ENCODE measurements around the gene RANBP1. TPM values are rescaled to one million over a fixed set of nuclear protein-coding genes. Genes with fewer than 3 reads are reported as not detected.

RANBP1 gene
- total and polyA plus RNA-seq, 9 of the 15 experiments (the other 6 are each of a cell fraction or from before 2014, with no cell fraction given) = 162 to 2,891 (median 1,289) TPM

DNA sequence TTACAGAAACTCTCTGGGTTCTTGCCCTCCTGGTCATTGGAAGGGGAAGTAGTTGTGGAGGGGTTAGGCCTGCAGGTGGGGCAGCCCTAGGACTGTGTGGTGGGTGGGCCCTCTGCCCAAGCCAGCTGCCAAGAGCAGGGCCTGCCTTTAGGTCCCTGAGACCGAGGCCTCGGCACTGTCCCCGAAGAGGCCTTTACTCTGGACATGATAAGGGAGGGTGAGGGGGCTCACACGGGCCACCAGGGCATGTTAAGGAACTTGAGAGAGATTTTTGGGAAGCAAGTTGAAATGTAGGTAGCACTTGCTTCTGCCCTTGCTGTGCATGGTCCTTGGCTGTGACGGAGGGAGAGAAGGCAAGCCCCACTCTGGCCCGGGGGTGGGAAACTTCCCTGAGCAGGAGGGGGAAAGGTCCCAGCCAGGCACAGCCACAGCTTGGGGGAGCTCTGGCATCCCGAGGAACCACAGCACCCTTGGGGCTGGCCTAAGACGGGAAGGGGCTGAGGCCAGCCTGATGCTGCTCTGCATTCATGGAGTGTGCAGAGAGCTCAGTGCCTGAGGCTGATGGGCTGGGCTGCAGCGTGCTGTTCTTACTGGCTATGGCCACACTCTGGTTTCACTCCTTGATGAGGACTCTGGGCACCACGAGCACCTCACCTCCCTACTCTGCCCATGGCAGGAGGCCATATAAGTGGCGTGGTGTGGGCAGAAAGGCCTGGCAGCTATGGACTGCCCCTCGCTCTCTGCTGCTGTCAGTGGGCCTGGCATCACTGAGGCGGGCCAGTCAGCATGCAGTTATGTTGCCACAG, 7.8 kb upstream of the RANBP1 start (continued):
- TF ChIP-seq MAZ (CRISPR knock-in tag; conservative IDR thresholded peaks at IDR 0.05 in 1 of 2, IDR thresholded peaks at IDR 0.05 in 1 of 2) (0 out of 4 replicates have a peak, but pooled peaks of 1 of the 2 experiments have one; percentile 31), WHSC1 (IDR thresholded peaks at IDR 0.05; ENCODE audit: low read length) (peak; percentile 34), RCOR1 (IDR thresholded peaks at IDR 0.05; ENCODE audit: borderline replicate concordance in 1 of 2, low read depth in 2 of 2, low read length in 2 of 2) (no peak), ZNF561 (CRISPR knock-in tag; conservative IDR thresholded peaks at IDR 0.05) (no peak), PHB (CRISPR knock-in tag; IDR thresholded peaks at IDR 0.05) (0 out of 2 replicates have a peak, but pooled peaks have one; percentile 16), KLF1 (tag; IDR thresholded peaks at IDR 0.05) (peak; percentile 39; the same call in 1 of the 2 replicates), SIRT6 (IDR thresholded peaks at IDR 0.05; ENCODE audit: low read depth, low read length) (peak; percentile 61), SUPT5H (IDR thresholded peaks at IDR 0.05) (peak; percentile 21; the same call in 1 of the 2 replicates), ELF2 (CRISPR knock-in tag; IDR thresholded peaks at IDR 0.05) (no peak), HDAC6 (IDR thresholded peaks at IDR 0.05; ENCODE audit: low read depth, low read length) (0 out of 2 replicates have a peak, but pooled peaks have one; percentile 52), POLR2G (IDR thresholded peaks at IDR 0.05; ENCODE audit: low read depth, low read length) (peak; percentile 79)
- TF ChIP-seq, protein P1, sequence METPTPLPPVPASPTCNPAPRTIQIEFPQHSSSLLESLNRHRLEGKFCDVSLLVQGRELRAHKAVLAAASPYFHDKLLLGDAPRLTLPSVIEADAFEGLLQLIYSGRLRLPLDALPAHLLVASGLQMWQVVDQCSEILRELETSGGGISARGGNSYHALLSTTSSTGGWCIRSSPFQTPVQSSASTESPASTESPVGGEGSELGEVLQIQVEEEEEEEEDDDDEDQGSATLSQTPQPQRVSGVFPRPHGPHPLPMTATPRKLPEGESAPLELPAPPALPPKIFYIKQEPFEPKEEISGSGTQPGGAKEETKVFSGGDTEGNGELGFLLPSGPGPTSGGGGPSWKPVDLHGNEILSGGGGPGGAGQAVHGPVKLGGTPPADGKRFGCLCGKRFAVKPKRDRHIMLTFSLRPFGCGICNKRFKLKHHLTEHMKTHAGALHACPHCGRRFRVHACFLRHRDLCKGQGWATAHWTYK (CRISPR knock-in tag; IDR thresholded peaks at IDR 0.05) = peak; percentile 66; the same call in 1 of the 2 replicates
- TF ChIP-seq, protein P2, sequence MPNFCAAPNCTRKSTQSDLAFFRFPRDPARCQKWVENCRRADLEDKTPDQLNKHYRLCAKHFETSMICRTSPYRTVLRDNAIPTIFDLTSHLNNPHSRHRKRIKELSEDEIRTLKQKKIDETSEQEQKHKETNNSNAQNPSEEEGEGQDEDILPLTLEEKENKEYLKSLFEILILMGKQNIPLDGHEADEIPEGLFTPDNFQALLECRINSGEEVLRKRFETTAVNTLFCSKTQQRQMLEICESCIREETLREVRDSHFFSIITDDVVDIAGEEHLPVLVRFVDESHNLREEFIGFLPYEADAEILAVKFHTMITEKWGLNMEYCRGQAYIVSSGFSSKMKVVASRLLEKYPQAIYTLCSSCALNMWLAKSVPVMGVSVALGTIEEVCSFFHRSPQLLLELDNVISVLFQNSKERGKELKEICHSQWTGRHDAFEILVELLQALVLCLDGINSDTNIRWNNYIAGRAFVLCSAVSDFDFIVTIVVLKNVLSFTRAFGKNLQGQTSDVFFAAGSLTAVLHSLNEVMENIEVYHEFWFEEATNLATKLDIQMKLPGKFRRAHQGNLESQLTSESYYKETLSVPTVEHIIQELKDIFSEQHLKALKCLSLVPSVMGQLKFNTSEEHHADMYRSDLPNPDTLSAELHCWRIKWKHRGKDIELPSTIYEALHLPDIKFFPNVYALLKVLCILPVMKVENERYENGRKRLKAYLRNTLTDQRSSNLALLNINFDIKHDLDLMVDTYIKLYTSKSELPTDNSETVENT (CRISPR knock-in tag; IDR thresholded peaks at IDR 0.05) = 0 out of 2 replicates have a peak, but pooled peaks have one; percentile 40
- TF ChIP-seq, protein P3, sequence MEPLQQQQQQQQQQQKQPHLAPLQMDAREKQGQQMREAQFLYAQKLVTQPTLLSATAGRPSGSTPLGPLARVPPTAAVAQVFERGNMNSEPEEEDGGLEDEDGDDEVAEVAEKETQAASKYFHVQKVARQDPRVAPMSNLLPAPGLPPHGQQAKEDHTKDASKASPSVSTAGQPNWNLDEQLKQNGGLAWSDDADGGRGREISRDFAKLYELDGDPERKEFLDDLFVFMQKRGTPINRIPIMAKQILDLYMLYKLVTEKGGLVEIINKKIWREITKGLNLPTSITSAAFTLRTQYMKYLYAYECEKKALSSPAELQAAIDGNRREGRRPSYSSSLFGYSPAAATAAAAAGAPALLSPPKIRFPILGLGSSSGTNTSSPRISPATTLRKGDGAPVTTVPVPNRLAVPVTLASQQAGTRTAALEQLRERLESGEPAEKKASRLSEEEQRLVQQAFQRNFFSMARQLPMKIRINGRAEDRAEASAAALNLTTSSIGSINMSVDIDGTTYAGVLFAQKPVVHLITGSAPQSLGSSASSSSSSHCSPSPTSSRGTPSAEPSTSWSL (CRISPR knock-in tag; IDR thresholded peaks at IDR 0.05; ENCODE audit: borderline replicate concordance) = 0 out of 2 replicates have a peak, but pooled peaks have one; percentile 75
- TF ChIP-seq, protein P4, sequence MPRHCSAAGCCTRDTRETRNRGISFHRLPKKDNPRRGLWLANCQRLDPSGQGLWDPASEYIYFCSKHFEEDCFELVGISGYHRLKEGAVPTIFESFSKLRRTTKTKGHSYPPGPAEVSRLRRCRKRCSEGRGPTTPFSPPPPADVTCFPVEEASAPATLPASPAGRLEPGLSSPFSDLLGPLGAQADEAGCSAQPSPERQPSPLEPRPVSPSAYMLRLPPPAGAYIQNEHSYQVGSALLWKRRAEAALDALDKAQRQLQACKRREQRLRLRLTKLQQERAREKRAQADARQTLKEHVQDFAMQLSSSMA (CRISPR knock-in tag; IDR thresholded peaks at IDR 0.05) = no peak
- TF ChIP-seq, protein P5, sequence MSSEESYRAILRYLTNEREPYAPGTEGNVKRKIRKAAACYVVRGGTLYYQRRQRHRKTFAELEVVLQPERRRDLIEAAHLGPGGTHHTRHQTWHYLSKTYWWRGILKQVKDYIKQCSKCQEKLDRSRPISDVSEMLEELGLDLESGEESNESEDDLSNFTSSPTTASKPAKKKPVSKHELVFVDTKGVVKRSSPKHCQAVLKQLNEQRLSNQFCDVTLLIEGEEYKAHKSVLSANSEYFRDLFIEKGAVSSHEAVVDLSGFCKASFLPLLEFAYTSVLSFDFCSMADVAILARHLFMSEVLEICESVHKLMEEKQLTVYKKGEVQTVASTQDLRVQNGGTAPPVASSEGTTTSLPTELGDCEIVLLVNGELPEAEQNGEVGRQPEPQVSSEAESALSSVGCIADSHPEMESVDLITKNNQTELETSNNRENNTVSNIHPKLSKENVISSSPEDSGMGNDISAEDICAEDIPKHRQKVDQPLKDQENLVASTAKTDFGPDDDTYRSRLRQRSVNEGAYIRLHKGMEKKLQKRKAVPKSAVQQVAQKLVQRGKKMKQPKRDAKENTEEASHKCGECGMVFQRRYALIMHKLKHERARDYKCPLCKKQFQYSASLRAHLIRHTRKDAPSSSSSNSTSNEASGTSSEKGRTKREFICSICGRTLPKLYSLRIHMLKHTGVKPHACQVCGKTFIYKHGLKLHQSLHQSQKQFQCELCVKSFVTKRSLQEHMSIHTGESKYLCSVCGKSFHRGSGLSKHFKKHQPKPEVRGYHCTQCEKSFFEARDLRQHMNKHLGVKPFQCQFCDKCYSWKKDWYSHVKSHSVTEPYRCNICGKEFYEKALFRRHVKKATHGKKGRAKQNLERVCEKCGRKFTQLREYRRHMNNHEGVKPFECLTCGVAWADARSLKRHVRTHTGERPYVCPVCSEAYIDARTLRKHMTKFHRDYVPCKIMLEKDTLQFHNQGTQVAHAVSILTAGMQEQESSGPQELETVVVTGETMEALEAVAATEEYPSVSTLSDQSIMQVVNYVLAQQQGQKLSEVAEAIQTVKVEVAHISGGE (CRISPR knock-in tag; IDR thresholded peaks at IDR 0.05) = 0 out of 6 replicates have a peak, but pooled peaks of 1 of the 3 experiments have one; percentile 16

Measured in K562 (cell line).